AG04449 (cell line): ENCODE results near the gene SEC22A.
"Not testable (repeated sequence)": the region's sequence is repeated elsewhere in the genome, so short reads cannot be mapped to it uniquely, and the experiment has no call there.

Experiments
- CTCF ChIA-PET: fragments of 350-600 bp; formaldehyde crosslinking; extraction: SDS; loops from one replicate; lab custom pipeline; 2021; ENCODE audit warnings: antibody characterized with exemption; lab: Yijun Ruan, JAX
- POLR2A ChIA-PET: fragments of 400-600, 350-600 bp; formaldehyde crosslinking; extraction: SDS; loops from one replicate; lab custom pipeline; 2020; ENCODE audit warnings: antibody characterized with exemption, inconsistent platforms; lab: Yijun Ruan, JAX
- DNase-seq: peaks from one replicate; pipeline ENCODE4 v3.0.0-alpha.2; 2010; ENCODE audit warnings: low read depth, low spot score
- H3K4me3 ChIP-seq: 2 replicates; pipeline ENCODE4 v1.5.1; 2011; ENCODE audit warnings: low read depth, mild to moderate bottlenecking, control low read depth, low read length
- CTCF ChIP-seq: IDR thresholded peaks from one replicate; pipeline ENCODE4 v1.5.1; 2011; ENCODE audit warnings: mild to moderate bottlenecking, moderate library complexity, low read length, control low read depth, inconsistent platforms; ENCODE audit not compliant: insufficient read depth; ENCODE audit errors: missing control alignments

SEC22A gene

GRCh38 chr3:123226549-123226948 is 24.8 kb downstream of the SEC22A start:
- no peak overlapping the region for H3K4me3 ChIP-seq
- DNase-seq, result no peak
- ChIA-PET POLR2A (no interaction called here), CTCF (no interaction called here)
- no peak for TF ChIP-seq CTCF

GRCh38 chr3:123229145-123229544 is 27.4 kb downstream of the SEC22A start:
- ChIA-PET POLR2A (no interaction called here), CTCF (no interaction called here)
- DNase-seq, result no peak
- no peak overlapping the region for H3K4me3 ChIP-seq
- TF ChIP-seq CTCF, result no peak

GRCh38 chr3:123236902-123237301 is 35.2 kb downstream of the SEC22A start:
- no peak for TF ChIP-seq CTCF
- POLR2A ChIA-PET, result no interaction called here
- no peak for DNase-seq
- CTCF ChIA-PET, result interaction anchor here (0.8 kb wide), 1 partner anchor 295 kb away, joined by 3 read pairs; no protein-coding TSS in a partner anchor
- H3K4me3 ChIP-seq, result no peak overlapping the region

GRCh38 chr3:123239186-123239585 is 37.4 kb downstream of the SEC22A start:
- DNase-seq, CTCF ChIA-PET, POLR2A ChIA-PET, H3K4me3 ChIP-seq: not testable (repeated sequence)

GRCh38 chr3:123239756-123240155 is 38.0 kb downstream of the SEC22A start:
- DNase-seq, result no peak
- no peak overlapping the region for H3K4me3 ChIP-seq
- ChIA-PET POLR2A (no interaction called here), CTCF (no interaction called here)
- TF ChIP-seq CTCF, result no peak

- ChIA-PET POLR2A (no interaction called here), CTCF (interaction anchor here (1.4 to 2.5 kb wide), 2 partner anchors 8 to 14 kb away, joined by 5 to 7 read pairs; no protein-coding TSS in a partner anchor)
- no peak for TF ChIP-seq CTCF
- DNase-seq, result no peak
- no peak overlapping the region for H3K4me3 ChIP-seq
Observed at GRCh38 chr3:123244128-123244527, 42.4 kb downstream of the SEC22A start.

- no peak overlapping the region for H3K4me3 ChIP-seq
- POLR2A ChIA-PET, result no interaction called here
- CTCF ChIA-PET, result interaction anchor here (1.0 to 1.5 kb wide), 2 partner anchors 12 to 19 kb away, joined by 3 to 5 read pairs; no protein-coding TSS in a partner anchor
- TF ChIP-seq CTCF, result no peak
- DNase-seq, result no peak
Observed at GRCh38 chr3:123246866-123247265, 45.1 kb downstream of the SEC22A start.
